GM12891 (cell line): Measurements from ENCODE around the gene NAA20.

Source experiments
- PAX5 ChIP-seq: IDR thresholded peaks from 2 replicates; pipeline ENCODE4 v1.6.1; 2011; ENCODE audit warnings: low read length, moderate library complexity, mild to moderate bottlenecking; ENCODE audit not compliant: insufficient read depth, severe bottlenecking
- POLR2A ChIP-seq: IDR thresholded peaks from 2 replicates; pipeline ENCODE4 v1.6.1; 2011; ENCODE audit warnings: low read depth, low read length, control low read depth
- POLR2AphosphoS5 ChIP-seq: IDR thresholded peaks from 2 replicates; pipeline ENCODE4 v1.6.1; 2011; ENCODE audit warnings: low read depth, low read length, control low read depth
- SPI1 ChIP-seq: IDR thresholded peaks from 2 replicates; pipeline ENCODE4 v1.6.1; 2011; ENCODE audit warnings: low read depth, low read length, control low read depth
- TAF1 ChIP-seq: IDR thresholded peaks from 2 replicates; pipeline ENCODE4 v1.6.1; 2011; ENCODE audit warnings: low read depth, low read length, control low read depth

DNA sequence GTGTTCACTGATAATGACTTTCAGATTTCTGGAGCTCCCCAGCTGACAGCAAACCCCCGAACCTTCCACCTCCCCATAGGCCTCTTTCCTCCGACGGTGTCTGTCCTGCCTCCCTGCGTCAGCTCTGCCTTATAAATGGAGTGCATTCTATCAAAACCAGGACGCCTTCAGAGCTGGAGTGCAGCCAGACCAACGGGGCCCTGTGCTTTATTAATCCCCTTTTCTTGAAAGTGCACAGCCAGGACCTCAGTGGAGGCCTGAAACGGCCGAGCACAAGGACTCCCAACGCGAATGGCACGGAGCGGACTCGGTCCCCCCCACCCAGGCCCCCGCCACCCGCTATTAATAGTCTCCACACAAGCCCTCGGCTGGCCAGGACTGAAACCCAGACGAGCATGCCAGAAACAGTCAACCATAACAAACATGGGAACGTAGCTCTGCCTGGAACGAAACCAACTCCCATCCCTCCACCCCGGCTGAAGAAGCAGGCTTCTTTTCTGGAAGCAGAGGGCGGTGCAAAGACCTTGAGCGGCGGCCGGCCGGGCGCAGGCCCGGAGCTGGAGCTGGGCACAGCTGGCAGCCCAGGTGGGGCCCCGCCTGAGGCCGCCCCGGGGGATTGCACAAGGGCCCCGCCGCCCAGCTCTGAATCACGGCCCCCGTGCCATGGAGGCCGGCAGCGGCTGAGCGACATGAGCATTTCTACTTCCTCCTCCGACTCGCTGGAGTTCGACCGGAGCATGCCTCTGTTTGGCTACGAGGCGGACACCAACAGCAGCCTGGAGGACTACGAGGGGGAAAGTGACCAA, 42.3 kb upstream of the NAA20 start:
- no peak for TF ChIP-seq POLR2A
- no peak for TF ChIP-seq TAF1
- TF ChIP-seq POLR2AphosphoS5: no peak
- TF ChIP-seq SPI1: no peak
- no peak for TF ChIP-seq PAX5
